GM18508 (cell line): ENCODE data around the gene SYNJ2.

ENCODE experiments used
- ATAC-seq: cut with Tn5 transposase; IDR thresholded peaks from one replicate; pipeline ENCODE4 v1.9.1; 2021; ENCODE audit warnings: moderate number of reproducible peaks; ENCODE audit not compliant: insufficient read depth, unreplicated experiment

SYNJ2 gene

DNA sequence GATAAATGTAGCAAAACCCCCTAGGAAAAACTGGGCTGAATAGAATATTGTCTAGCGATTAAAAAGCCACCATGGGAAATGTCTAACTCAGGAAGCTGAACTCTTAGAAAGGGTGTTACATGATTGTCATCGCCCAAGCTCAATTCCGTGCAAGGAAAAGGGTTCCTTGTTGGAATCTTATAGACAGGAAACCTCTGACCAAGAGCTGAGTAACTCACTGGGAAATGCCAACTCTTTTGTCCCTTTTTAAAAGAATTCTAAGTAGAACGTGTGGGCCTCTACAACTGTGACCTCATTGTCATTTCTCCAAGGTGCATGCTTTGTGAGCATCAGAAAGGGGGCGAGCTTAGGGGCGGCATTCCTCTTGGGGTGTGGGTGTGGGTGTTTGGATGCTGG lies 88.1 kb downstream of the SYNJ2 start:
- ATAC-seq = no peak

DNA sequence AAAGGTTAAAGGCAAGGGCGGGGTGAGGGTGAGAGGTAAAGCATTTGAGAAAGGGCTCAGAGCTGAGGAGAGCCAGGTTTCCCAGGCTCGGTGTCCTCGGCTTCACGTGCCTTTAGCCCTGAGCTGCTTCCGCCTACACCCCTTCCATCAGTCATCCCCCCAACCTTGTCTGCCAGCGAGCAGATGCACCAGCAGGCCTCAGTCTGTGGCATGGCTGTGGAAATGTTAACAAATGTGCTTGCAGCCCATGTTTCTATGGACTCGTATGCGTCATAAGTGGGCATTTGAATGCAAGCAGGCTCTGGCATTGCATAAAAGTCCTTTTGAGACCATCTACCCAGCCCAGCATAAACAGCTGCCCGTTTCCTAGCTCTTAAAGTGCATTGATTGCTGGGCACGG lies 88.8 kb downstream of the SYNJ2 start:
- no peak for ATAC-seq

DNA sequence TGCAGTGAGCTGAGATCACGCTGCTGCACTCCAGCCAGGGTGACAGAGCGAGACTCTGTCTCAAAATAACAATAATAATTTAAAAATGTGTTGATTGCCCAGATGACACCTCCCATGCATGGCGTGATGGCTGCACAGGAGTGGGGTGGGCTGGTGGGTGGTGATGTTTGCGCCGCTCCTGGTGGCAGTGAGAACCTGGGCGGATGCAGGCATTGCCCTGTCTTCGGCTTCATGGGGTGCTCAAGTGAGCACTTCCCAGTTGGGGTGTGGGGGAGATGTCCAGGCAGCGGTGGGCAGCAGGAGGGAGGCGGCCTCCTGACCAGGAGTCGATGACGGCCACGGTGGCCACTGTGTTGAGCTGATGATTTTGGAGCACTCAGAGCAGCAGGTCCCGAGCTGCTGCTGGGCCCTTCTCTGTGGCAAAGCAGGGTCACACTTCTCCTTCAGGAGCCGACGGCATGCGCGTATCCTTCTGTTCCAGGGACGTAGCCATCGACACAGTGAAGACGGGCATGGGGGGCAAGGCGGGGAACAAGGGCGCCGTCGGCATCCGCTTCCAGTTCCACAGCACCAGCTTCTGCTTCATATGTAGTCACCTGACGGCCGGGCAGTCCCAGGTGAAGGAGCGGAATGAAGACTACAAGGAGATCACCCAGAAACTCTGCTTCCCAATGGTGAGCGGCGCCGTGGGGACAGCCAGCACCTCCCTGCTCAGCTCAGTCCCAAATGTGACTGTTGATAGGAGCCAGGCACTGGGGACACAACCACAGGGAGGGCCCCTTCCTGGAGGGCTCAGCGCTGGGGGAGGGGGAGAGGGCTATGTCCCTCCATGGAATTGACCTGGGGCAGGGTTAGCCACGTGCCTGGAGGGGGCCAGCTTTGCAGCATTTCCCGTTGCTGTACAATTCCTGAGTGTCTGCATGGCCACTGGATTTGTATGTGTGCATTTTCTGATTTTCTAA lies 89.7 kb downstream of the SYNJ2 start:
- ATAC-seq = no peak

DNA sequence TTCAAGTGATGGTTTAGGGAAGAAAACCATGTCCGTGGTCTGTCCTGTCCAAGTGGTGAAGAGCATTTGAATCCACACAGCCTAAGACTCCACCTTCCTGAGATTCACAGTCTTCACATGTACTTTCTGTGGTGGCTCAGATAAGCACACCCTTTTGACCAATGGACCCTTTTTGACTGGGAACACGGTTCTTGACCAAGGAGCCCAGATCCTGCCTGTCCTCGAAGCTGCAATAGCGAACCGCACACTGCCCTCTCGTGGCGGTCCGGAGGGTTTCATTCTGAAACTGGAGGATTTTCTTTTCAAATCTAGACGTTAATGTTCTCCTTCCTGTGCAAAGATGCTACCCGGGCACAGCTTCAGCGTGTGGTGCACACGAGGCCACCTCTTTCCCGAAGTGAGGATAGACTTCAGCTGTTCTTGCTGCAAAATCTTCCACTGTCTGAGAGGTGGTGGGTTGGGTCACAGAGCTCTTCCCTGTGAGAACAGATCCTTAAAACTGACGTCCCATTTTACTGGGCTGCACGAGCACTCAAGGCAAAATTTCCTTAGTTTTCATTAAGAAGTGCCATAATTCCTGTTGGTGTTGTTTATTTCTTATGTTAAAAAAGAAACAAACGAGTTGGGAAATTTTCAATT lies 90.5 kb downstream of the SYNJ2 start:
- ATAC-seq = no peak

DNA sequence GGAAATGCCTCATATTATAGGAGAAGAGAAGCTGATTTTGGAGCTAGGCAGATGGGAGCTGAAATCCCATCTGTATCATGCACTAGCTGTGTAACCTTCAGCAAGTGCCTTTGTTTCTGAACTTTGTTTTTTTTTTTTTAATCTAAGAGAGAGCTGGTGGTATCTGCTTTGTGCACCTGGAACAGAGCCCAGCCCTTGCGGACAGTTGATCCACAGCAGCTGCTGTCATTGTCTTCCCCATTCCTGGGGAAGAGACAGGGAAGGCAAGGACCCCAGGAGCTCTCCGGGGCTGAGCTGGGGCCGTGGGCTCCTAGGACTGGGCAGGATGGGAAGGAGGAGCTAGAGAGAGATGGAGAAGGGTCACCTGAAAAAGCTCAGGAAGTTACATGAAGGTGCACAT lies 92.1 kb downstream of the SYNJ2 start:
- ATAC-seq = no peak

DNA sequence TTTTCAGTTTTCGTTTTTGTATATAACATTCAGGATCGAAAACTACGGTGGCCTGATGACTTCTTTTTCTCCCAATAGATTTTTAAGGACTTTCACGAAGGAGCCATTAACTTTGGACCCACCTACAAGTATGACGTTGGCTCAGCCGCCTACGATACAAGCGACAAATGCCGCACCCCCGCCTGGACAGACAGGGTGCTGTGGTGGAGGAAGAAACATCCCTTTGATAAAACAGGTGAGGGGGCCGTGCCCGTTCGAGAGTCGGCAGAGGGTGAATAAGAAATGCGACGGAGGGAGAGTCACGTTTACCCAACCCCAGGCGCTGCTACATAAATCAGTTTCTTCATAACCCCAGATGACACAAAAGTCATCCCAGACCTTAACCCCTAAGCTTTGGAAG lies 94.9 kb downstream of the SYNJ2 start:
- ATAC-seq = no peak

DNA sequence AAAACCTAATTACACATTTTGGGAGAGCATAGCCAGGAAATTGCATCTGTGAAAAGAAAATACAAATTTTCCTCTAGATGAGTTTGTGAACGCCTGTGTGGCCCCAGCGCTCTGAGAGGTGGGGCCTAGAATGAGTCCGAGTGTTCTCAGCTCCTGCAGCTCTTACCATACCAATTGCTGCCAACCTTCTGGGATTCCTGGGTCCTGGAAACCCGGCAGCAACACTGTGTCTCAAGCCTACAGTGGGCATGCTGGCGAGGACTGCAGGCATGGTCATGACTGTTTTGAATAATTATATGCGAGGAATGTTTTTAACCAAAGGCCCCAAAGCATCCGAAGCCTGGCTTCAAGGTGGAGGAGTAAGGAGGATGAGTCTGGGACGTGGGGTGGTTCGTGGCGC lies 96.0 kb downstream of the SYNJ2 start:
- ATAC-seq = no peak

DNA sequence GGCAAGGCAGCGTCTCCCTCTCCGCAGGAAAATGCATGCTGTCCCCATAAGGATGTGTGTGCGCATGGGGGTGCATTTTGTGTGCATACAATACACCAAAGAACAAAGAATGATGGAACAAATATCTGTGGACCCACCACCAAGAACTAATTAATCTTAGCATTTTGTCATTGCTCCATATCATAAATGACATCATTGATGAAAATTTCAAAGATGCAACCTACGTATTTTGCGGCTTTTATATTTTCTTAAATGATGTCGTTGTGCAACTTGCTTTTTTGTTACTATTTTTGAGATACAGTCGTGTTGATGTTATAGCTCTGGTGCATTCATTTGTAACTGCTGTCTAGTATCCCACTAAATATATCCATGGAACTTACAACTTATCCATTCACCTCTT lies 96.7 kb downstream of the SYNJ2 start:
- no peak for ATAC-seq

DNA sequence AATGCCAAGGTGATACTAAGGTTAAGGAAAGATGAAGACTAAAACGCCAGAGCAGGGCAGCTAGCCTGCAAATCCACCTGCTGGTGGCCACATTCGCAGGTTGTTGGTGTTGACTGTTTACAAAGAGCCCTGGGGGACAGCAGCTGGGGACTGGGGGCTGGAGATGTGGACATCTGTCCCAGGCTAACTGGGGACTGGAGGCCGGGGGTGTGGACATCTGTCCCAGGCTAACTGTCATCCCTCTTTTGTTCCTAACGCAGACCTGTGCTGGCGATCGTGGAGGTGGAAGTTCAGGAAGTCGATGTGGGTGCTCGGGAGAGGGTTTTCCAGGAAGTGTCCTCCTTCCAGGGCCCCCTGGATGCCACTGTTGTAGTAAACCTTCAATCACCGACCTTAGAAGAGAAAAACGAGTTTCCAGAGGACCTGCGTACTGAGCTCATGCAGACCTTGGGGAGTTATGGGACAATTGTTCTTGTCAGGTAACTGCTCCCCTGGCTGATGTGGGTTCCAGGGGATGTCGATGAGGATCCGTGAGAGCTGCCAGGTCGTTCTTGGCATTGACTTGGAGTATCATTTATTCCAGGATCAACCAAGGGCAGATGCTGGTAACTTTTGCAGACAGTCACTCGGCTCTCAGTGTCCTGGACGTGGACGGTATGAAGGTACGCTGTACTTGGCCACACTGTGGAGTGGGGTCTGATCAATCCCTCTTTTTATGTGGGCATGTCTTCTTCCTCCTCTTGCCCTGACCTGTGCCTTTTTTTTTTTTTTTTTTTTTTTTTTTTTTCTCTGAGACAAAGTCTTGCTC lies 99.4 kb downstream of the SYNJ2 start:
- ATAC-seq = no peak

DNA sequence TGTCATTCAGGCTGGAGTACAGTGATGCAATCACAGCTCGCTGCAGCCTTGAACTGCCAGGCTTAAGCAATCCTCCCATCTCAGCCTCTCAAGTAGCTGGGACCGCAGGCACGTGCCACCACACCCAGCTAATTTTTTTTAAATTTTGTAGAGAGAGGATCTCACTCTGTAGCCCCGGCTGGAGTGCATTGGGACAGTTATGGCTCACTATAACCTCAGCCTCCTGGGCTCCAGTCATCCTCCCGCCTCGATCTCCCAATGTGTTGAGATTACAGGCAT lies 99.9 kb downstream of the SYNJ2 start:
- no peak for ATAC-seq

DNA sequence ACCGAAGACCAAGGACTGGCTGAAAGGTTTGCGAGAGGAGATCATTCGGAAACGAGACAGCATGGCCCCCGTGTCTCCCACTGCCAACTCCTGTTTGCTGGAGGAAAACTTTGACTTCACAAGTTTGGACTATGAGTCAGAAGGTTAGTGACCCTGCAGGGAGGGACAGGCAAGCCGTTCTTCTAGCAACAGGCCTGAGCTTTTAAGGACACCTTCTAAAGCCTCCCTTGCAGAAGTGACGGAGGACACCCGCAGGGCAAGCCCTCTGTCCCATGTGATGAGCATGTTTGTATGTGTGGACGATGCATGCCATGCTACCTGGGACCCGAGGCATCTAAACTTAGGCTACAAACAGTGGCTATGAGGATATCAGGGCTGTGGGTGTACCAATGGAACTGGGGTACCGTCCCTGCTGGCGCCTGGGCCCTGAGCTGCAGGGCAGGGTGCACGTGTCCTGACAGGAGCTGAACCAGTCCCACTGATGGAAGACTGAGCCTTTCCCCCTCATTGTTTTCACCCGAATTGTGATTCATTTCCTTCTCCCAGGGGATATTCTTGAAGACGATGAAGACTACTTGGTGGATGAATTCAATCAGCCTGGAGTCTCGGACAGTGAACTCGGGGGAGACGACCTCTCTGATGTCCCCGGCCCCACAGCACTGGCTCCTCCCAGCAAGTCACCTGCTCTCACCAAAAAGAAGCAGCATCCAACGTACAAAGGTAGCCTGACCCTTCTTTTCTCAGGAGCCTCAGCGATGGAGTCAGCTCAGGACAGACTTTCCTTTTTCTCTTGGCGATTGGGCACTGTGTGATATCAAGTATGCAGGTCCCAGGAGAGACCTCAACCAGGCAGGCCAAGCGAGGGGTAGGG lies 102.0 kb downstream of the SYNJ2 start:
- ATAC-seq = no peak

DNA sequence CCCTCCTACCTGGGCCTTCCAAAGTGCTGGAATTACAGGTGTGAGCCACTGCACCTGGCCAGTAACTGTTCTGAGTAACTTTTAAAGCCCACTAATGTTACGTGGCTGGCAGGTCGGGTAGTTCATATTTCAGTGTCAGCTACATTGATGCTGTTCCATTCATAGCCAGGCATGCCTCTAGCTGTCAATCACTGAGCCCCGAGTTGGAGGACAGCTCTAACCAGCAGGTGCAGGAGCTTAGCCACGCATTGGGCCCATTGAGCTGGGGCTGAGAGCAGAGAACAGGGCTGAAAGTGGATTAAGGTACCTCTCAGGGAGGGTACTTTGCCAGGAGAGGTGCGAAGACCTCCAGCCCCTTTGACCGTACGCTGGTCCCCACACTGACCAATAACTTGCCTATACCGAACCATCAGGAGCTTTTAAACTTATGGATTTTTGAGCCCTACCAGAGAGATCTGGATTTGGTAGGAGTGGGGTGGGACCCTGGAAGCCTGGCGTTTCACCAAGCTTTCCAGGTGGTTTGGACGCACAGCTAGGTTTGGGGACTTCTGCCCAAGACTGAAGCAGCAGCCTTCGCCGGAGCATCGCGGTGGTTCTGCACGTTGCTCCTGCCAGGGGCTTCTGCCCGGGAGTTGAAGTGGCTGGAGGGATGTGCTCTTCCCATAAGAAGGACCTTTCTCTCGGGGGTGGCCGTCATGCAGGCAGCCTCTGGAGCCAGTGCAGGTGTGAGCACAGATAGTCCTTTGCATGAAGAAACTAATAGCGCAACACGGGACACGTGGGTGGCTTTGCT lies 103.8 kb downstream of the SYNJ2 start:
- no peak for ATAC-seq

DNA sequence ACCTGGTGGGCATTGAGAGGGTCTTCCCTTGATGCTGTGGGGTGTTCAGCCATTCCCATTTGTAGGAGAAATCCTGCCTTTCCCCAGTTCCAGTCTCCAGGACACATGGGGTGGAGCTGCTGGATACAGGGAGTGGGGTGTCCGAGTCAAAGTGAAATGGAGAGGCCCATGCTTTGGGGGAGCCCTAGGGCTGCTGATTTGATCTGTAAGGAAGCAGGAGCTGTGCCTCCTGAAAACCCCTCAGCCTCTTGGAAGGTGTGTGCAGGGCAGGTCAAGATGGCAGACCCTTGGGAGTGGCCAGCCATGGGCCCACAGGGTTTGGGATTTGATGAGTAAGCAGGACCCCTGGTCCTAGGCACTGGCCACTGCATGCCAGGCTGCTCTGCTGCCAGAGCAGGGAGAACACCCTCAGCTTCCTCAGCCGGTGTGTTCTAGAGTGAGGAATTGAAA lies 104.4 kb downstream of the SYNJ2 start:
- no peak for ATAC-seq

DNA sequence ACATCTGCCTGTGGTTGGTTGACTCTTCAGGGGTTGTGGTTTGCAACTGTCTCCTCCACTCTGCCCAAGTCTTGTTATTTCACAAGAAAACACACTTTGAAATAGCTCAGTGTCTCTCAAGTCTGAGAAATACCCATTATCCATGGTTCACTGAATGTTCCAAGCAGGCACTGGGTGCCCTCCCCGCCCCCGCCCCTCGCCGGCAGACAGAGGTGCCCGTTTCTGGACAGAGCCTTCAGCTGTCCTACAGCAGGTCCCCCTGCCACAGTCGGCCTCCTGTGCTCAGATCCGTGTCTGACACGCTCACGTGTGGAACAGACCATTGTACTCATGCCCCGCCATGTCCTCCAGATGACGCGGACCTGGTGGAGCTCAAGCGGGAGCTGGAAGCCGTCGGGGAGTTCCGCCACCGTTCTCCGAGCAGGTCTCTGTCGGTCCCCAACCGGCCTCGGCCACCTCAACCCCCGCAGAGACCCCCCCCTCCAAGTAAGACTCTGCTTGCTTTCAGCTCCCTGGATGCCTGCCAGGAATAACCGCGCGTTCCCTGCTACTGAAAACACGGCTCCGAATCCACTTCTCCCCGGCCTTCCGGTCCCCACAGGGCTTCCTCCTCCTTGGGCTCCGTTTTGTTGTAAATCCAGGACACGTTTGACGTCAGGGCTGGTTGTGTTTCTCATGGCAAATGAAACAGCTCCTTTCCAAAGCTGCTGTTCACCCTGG lies 105.0 kb downstream of the SYNJ2 start:
- no peak for ATAC-seq

DNA sequence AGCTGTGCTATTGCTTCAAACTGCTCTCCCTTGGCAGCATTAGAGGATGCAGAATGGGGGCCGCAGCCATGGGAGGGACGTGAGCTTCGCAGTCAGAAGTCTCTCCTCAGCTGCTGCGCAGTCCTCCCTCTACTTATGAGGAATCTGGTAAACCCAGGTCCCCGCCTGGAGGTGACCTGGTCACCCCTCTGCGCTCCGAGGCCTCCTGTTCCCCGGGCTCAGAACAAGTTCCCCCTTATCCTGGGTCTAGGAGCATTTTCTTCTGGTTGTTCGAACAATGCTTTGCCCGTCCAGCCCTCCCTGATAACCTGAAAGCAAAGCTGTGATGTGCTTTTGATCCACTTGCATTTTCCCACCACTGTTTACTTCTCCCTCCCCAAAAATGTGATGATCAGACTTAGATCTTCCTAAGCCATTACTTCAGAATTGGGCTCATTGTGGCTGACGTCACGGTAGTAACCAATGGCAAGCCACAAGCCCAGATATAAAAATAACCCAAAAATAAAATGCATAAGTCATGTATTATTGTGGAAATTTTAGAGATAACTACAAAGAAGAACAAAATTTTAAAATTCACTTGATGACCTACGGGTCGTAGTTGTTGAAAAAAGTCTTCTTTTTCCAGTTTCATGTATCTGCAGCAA lies 105.7 kb downstream of the SYNJ2 start:
- no peak for ATAC-seq

DNA sequence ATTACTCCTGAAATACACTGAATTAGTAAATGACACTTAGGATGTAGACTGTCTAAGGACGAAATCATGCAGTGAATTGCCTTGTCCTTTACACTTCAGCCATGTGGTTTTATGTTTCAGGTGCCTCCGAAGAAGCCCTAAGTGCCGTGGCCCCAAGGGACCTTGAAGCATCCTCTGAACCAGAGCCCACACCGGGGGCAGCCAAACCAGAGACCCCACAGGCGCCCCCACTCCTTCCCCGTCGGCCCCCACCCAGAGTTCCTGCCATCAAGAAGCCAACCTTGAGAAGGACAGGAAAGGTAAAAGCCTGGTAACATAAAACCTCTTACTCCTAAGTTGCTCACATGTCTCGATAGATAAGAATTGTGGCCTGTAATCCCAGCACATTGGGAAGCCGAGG lies 111.1 kb downstream of the SYNJ2 start:
- ATAC-seq = no peak

DNA sequence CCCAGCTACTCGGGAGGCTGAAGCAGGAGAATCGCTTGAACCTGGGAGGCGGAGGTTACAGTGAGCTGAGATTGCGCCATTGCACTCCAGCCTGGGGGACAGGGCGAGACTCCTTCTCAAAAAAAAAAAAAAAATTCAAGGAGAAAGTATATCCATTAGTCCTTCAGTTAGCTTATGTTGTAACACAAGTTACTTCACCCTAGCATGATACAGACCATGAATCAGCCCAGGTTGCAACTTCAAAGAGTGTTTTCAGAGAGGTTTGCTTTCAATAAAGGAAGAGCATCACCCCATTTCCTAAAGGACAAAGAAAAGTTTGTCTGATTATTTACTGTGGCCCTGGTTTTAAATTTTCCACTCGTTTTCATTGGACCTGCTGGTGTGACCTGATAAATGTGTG lies 113.4 kb downstream of the SYNJ2 start:
- ATAC-seq = no peak

DNA sequence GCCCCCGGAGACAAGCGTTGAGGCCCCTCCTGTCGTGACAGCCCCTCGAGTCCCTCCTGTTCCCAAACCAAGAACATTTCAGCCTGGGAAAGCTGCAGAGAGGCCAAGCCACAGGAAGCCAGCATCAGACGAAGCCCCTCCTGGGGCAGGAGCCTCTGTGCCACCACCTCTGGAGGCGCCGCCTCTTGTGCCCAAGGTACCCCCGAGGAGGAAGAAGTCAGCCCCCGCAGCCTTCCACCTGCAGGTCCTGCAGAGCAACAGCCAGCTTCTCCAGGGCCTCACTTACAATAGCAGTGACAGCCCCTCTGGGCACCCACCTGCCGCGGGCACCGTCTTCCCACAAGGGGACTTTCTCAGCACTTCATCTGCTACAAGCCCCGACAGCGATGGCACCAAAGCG lies 114.0 kb downstream of the SYNJ2 start:
- no peak for ATAC-seq
